ENCODE data around the gene TMEM69.
"Not testable (repeated sequence)": the region's sequence is repeated elsewhere in the genome, so short reads cannot be mapped to it uniquely, and the experiment has no call there.

The TMEM69 gene

DNA sequence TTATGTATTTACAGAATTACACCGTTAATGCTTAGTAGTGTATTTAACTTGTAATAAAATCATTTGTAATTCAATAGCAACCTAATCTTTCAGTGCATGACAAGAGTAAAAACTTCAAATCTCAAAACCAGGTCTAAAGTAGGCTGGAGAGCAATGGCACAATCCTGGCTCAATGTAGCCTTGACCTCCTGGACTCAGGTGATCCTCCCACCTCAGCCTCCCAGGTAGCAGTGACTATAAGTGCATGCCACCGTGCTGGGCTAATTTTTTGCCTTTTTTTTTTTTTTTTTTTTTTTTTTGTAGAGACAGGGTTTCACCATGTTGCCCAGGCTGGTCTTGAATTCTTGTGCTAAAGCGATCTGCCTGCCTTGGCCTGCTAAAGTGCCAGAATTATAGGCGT lies 51.2 kb downstream of the TMEM69 start:
- no peak for DNase-seq (ENCODE audit: low read depth in 3 of 3)

DNA sequence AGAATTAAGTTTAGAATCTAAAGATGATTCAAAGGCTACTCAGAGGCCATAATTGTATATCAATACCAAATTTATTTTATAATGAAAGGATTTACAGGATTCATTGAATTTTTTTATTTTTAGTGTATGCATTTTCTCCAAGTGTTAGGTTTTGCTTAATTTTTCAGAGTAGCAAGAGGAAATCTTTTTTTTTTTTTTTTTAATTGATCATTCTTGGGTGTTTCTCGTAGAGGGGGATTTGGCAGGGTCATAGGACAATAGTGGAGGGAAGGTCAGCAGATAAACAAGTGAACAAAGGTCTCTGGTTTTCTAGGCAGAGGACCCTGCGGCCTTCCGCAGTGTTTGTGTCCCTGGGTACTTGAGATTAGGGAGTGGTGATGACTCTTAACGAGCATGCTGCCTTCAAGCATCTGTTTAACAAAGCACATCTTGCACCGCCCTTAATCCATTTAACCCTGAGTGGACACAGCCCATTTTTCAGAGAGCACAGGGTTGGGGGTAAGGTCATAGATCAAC lies 51.7 kb downstream of the TMEM69 start:
- DNase-seq (ENCODE audit: low read depth in 3 of 3) = not testable (repeated sequence)

Data from stimulated activated CD4-positive, alpha-beta T cell treated with anti-CD3 and anti-CD28 coated beads, TNF-alpha, amount 100 ng/mL, for 4 hours (primary cell).